Stimulated activated CD8-positive, alpha-beta memory T cell treated with anti-CD3 and anti-CD28 coated beads, Interleukin-12 subunit alpha, Interleukin-12 subunit beta, amount 100 ng/mL, for 4 hours (primary cell): ENCODE results near the gene PLK3.
"Not testable (repeated sequence)": the region's sequence is repeated elsewhere in the genome, so short reads cannot be mapped to it uniquely, and the experiment has no call there.

Experiments
- DNase-seq: peaks from one replicate; pipeline ENCODE4 v3.0.0-alpha.2; 2020; ENCODE audit warnings: low read depth

Gene PLK3

DNA sequence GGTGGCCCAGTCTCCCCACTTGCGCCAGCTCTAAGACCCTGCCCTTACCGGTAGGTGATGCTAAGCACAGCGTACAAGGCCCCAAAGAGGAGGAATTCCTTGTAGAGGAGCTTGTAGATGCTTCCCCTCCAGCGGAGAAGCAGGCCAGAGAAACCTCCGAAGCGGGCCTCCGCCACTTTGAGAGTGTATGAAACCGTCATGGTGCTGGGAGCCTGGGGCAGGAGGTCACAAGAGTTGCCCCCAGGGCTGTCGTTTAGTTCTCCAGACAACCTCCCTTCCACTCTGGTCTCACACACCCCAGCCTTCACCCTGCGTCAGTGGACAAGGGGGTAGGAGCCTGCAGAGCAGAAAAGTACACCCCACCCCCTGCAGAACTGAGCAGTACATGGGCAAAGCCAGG is 12.7 kb upstream of the PLK3 start:
- no peak for DNase-seq

DNA sequence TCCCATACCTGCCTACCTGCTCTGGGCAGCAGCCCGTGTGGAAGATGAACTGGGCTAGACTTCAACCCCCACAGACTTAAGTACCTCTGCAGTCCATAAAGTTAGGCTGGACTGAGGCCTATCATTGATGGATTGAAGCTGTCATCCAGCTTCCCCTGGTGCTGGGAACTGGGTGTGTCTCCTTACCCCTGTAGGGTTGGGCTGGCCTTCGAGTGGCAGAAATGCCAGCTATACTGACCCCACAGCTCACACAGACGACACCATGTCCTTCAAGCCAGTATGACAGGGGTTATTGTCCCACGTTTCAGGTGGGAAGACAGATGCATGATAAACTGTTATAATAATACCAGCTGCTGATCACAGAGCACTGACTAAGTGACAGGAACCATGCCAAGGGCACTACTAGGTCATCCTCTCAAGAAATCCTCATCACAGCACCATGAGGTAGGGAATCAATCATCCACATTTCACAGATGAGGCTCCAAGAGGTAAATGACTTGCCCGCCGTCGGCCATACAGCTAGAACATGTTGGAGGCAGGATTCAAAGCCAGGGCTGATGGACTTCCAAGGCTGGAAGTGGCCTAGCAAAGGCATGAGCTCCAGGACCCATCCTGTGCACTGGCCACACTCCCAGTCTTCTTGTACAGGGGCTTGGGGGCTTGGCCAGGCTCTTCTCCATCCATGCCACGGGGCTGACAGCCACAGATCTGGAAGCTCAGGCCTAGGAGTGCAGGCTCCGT is 11.9 kb upstream of the PLK3 start, which contains the start of gene BEST4:
Gene BEST4, minus strand, starts transcription at position 51 of the 741 bp plus-strand sequence. CDS start 465 bp downstream, outside the sequence.
- no peak for DNase-seq

DNA sequence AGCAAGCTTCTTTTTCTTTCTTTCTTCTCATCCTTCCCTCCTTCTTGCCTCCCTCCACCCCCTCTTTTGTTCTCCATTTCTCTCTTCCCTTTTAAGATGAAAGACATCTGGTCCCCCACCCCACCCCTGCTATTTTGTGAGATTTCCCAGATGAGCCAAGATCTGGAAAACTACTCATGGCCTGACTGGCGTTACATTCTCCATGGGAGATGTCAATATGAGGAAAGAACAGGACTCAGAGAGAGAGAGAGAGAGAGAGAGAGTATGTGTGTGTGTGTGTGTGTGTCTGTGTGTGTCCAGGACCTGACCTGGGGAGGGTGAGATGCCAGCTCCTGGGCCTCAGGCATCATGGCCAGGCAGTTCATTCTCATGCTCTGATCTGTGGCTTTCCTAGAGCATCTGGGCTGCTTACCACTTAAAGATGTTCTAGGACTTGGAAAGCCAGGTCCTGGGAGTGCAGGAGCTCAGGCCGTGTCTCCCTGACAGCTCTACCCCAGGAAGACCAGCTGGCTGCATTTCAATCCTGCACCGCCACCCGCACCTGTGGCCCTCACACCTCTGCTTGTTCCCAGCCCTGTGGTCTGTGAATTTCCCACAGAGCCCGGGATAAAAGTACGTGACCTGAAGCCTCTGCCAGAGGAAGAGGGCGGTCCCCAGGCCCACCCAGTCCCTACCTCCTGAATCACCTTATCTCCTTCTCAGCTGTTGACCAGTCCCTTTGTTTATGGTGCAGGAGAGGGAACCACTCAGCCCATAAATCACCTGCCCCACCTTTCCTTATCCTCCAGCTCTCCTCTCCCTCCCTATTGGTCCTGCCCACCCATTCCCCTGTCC is 9.0 kb upstream of the PLK3 start:
- no peak for DNase-seq

DNA sequence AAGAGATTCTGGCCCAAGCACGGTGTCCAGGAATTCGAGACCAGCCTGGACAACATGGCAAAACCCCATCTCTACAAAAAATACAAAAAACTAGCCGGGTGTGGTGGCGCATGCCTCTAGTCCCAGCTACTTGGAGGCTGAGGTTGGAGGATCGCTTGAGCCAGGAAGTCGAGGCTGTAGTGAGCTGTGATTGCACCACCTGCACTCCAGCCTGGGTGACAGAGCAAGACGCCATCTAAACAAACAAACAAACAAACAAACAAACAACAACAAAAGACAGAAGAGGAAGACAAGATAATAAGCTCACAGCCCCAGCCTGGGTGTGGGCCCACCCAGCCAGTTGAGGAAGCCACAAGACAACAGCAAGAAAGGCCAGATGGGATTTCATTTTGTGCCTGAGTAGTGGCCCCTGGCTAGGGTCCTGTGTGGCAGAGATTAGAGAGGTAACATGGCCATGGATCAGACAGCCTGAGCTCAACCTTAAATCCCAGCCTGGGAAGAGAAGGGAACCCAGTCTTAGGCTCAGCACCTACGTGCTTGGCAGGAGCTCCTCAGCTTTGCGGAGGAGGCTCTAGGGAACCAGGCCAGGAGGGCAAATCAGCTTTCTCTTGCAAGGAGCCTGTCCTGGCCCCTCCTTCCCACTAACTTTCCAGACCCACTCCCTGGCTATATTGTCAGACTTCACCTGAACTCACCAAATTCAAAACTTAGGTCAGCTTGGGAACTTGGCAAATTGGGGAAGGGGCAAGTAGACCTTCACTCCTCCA is 7.3 kb upstream of the PLK3 start:
- no peak for DNase-seq

DNA sequence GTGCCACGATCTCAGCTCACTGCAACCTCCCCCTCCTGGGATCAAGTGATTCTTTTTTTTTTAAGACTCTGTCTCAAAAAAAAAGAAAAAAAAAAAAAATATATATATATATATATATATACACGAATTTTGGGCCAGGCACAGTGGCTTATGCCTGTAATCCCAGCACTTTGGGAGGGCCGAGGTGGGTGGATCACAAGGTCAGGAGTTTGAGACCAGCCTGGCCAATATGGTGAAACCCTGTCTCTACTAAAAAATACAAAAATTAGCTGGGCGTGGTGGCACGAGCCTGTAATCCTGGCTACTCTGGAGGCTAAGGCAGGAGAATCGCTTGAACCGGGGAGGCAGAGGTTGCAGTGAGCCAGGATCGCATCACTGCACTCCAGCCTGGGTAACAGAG is 2.3 kb upstream of the PLK3 start:
- DNase-seq: not testable (repeated sequence)

DNA sequence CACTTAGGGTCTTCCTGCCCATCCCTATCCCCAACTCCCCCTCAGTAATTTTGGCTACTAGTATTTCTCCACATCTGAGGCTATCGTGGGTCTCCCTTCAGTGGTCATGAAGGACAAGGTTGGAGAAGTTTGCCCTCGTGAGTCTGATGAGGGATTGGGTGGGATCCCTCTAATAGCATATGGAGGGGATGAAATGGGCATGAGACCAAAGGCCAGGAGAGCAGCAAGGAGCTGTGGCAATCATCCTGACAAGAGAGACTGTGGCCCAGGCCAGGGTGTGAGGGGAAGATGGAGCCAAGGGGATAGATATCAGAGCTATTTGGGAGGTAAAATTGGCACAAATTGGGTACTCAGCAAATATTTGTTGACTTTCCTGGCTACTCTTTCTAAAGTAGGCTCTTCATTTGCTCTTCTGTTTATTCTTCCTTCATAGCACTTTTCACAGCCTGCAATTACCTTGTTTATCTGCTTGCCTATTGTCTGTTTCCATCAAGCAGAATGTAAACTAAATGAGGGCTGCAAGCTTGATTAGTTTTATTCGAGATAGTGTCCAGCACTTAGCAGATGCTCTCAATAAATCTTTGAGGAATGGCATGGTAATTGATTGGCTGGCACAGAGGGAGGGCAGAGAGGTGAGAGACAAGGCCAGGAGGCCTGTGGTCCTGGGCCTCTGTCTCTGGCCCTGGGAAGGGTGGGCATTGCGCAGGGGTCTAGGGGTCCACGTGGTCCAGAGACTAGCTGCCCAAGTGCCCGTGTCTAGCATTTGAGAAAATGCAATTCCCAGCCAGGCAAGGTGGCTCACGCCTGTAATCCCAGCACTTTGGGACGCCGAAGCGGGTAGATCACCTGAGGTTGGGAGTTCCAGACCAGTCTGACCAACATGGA is 1.5 kb upstream of the PLK3 start:
- DNase-seq: no peak

DNA sequence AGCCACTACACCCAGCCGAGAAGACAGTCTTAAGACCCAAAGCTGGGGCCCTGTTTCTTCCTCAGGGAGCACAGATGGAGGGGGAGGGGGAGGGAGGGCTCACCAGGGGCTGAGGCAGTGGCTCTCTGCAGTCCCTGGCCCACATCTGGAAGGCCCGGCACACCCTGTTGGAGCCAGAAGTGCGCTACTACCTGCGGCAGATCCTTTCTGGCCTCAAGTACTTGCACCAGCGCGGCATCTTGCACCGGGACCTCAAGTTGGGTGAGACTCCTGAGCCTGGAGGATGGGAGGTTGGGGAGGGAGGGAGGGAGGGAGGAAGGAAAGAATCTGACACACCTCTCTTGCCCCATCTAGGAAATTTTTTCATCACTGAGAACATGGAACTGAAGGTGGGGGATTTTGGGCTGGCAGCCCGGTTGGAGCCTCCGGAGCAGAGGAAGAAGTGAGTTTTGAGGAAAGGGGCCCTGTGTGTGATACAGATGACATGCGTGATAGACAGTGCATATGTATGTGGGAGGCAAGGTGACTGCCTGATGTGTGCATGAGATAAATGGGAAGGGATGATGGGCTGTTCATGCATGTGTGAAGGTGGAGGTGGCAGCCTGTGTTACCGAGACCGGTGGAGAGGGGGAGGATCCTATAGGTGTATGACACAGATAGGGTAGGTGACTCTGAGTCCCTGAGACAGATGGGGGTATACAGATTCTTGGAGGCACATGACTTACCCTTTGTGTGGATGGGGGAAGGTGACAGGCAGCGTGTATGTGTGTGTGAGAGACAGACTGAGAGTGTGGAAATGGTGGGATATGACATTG is 1.5 kb downstream of the PLK3 start:
- no peak for DNase-seq

DNA sequence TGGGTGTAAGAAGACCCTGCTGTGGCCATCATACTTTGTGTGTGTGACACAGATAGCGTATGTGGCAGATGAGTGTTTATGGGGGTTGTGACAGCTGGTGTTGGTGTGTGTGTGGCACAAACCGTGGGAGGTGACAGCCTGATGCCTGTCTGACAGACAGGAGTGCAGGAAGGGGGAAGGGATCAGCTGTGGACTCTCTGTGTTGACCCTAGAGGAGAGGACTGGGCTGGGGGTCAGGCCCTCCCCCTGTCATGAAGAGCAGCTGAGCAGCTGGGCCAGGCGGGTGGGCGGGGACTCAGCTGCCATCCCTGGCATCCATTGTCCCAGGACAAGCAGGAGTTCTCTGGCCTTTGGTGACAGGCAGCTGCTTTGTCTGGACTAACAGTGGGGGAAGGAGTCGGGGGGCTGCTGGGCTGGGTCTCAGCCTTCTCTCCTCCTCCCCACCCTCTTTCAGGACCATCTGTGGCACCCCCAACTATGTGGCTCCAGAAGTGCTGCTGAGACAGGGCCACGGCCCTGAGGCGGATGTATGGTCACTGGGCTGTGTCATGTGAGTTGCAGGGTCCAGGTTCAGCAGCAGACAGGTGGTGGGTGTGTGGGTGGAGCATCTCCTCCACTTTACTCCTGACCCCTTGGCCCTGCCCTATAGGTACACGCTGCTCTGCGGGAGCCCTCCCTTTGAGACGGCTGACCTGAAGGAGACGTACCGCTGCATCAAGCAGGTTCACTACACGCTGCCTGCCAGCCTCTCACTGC is 2.3 kb downstream of the PLK3 start:
- DNase-seq: no peak

DNA sequence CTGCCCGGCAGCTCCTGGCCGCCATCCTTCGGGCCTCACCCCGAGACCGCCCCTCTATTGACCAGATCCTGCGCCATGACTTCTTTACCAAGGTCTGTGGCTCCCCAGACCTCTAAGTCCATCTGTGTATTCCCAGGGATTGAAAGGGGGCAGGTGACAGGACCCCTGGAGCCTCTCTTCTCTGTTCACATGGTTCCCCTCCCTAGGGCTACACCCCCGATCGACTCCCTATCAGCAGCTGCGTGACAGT is 2.8 kb downstream of the PLK3 start:
- DNase-seq: no peak

DNA sequence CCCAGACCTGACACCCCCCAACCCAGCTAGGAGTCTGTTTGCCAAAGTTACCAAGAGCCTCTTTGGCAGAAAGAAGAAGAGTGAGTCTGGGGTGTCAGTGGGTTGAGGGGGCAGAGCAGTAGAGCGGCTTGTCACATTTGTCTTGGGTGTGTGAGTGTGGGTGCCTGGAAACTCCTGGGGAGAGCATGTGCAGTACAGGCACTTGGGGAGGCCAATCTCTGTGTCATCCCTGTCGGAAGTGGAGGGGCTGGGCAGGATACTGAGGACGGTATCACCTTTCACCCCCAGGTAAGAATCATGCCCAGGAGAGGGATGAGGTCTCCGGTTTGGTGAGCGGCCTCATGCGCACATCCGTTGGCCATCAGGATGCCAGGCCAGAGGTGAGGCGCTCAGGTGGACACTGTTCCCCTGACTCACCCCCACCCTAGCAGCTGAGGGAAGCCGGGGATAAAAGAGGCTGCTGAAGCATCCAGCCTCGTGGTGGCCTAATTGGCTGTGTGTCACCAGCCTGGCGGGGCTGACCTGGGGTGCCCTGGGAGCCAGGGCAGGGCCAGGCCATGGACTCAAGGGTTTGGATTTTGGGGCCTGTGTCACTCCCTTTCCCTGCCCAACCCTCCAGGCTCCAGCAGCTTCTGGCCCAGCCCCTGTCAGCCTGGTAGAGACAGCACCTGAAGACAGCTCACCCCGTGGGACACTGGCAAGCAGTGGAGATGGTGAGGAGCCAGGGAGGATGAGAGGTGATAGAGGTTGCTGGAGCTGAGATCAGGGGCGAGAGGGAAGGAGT is 3.3 kb downstream of the PLK3 start:
- DNase-seq: no peak

DNA sequence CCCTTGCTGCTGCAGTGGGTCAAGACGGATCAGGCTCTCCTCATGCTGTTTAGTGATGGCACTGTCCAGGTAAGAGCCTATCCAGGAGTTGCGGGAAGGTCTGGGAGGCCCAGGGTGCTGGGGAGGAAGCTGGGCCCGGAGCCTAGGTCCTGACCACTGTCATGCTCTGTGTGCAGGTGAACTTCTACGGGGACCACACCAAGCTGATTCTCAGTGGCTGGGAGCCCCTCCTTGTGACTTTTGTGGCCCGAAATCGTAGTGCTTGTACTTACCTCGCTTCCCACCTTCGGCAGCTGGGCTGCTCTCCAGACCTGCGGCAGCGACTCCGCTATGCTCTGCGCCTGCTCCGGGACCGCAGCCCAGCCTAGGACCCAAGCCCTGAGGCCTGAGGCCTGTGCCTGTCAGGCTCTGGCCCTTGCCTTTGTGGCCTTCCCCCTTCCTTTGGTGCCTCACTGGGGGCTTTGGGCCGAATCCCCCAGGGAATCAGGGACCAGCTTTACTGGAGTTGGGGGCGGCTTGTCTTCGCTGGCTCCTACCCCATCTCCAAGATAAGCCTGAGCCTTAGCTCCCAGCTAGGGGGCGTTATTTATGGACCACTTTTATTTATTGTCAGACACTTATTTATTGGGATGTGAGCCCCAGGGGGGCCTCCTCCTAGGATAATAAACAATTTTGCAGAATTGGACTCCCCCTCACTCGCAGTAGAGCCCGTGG is 5.3 kb downstream of the PLK3 start:
- no peak for DNase-seq

DNA sequence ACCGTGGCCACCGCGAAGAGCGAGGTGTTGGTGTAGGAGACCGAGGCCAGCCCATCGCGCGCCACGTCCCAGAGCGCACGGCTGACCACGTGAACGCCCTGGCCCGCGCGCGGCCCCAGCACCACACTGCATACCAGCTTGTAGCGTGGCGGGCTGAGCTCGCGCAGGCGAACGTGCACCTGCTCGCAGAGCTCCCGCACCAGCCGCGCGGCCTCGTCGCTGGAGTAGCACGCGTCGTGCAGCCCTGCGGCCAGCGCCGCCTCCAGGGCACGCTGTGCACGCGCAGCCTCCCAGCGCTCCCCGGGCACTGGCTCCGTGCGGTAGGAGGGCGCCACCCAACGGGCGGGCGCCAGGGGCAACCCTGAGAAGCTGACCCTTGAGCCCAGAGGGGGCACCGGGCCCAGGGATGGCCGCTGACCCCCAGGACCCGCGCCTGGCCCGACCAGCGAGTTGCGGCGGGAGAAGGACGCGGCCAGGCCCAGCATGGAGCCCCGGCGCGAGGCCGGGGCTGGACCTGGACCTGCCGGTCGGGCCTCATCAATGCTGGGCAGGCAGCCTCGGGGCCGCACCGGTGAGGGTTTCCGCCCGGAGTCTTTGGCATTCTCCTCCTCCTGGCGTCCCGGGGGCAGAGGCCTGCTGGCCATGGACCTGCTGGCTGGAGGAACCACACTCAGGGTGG is 6.0 kb downstream of the PLK3 start:
- no peak for DNase-seq

DNA sequence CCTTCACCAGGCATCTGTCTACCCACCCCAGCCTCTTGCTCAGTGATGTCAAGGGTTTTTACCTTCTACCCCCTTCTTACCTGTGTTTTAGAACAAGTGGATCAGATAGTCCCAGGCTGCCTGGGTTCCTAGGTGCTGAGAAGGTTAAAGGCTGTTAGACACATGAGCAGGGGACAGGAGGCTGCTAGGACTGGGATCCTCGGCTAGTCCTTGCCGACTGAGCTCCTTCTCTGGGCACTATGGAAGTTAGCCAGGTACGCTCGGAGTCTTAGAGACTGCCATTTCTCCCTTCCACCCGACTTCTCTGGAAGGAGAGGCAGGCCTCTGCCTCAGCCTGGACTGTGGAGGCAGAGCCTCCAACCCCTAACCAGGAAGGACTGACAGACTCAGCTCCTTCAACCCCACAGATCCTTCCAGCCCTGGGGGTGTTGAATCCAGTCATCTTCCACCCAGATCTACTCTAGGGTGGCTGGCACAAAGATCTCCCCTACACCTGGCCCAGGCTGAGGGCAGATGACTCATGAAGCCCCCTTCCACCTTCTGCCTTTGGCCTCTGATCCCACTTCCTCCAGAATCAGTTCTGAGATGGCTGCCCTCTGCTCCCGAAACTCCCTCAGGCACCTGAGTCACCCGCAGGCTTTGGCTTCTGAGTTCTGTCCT is 6.7 kb downstream of the PLK3 start, which contains the start of gene DYNLT4:
Gene DYNLT4, minus strand, starts transcription at position 648 of the 660 bp plus-strand sequence. CDS start 683 bp downstream, outside the sequence.
- DNase-seq: no peak

DNA sequence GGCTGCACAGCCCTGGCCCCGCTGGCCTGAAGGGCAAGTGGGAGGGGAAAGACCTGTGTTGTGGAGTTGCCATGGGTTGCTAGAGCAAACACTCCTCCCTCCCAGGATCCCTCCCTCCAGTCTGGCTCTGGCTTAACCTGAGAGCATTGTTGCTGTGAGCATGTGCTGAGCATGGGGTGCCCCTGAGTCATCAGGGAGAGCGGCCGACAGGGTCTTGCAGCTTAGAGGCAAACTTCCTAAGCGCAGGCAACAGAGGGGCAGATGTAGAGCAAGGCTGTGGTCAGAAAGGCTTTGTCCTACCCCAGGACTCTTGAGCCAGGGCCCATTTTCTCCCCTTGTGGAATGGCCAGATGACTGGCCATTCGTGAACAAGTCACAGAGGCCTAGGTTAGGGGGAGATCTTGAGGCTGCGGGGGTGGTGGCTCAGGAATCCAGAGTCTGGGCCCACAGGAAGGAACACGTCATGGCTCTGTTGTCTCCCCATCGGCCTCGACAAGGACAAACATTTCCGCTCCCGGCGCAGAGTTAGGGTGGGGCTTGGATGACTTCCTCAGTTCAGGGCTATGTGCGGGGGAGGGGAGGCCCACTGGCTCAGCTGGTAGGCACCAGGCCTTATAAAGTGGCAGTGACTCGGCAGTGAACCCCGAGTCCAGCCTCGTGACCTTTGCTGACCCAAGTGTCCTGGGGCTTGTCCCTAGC is 7.3 kb downstream of the PLK3 start:
- peak; percentile 76 for DNase-seq

DNA sequence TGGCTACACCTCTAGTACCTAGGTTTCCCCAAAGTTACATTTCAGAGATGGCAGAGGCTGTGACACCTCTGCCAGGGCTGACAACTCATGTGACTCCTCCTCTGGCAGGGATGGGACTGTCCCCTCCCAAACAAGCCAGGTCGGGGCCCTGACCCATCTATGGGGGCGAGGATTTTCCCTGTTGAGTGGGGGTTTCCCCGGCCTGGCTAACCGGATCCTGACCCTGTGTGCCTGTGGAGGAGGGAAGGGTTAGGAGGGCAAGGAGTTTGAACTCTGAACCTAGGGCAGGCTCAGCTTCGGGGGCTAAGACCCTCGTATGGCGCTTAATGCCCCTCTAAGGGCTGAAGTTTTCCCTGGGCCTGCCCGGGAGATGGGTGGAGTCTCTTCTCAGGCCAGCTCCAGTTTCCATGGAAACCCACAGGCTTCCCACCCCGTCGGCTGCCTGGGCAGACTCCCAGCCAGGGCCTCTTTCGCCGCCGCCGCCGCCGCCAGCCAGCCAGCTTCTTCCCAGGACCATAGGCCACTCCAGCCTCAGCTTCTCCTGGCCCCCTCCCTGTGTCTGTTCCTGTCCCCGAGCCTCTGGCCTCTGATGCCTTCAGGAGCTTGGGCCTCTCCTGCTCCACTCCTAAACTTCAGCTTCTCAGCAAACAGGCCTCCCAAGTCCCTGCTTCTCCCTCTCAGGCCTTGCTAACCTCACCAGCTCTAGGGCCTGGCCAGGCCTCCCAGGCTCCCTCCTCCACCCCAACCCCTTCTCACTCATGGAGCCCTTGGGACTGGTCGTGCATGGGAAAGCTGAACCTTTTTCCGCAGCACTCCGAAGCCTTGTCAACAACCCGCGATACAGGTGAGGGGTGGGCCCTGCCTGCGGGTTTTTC is 8.1 kb downstream of the PLK3 start, which contains the start of gene BTBD19:
Gene BTBD19, plus strand, starts transcription at position 461 of the 875 bp plus-strand sequence. Its CDS starts 298 bp downstream, at position 759.
- peak; percentile 61 for DNase-seq
